ENCODE data around the gene PPP1CC. TPM values are rescaled to one million over a fixed set of nuclear protein-coding genes. Genes with fewer than 3 reads are reported as not detected.

The PPP1CC gene
- 362 TPM for polyA plus RNA-seq (2013, experiment 1 of 4)
- 325 TPM for polyA plus RNA-seq (2013, experiment 2 of 4)
- 314 TPM for polyA plus RNA-seq (2013, experiment 3 of 4)
- 337 TPM for polyA plus RNA-seq (2013, experiment 4 of 4)

GRCh38 chr12:110742718-110743570 is at the start of gene PPP1CC:
TSS of gene PPP1CC (minus strand) at chr12:110742891. CDS start at chr12:110742707, 184 bp downstream.
- 0% methylated on average over 63 of the region's 63 CpGs for whole genome bisulfite sequencing, 2 experiments
- Histone ChIP-seq H3K36me3 (ENCODE audit: control insufficient read depth, insufficient read depth, low read length) (no peaks in the 10 kb centered on the region), H3K27me3 (ENCODE audit: control insufficient read depth, insufficient read depth, low read length, poor library complexity, severe bottlenecking) (no peaks in the 10 kb centered on the region), H3K4me1 (ENCODE audit: control insufficient read depth, insufficient read depth, low read length) (peaks cover 23% of the 10 kb centered on the region), H3K9me3 (ENCODE audit: control insufficient read depth, low read length) (no peaks in the 10 kb centered on the region), H3K4me3 (ENCODE audit: insufficient read depth, low read depth, low read length) (peak within 1 kb of the TSS; percentile 78), H3K27ac (ENCODE audit: insufficient read depth, low read depth, low read length, poor library complexity, severe bottlenecking) (peak within 1 kb of the TSS; percentile 20)

- Histone ChIP-seq H3K9me3 (ENCODE audit: control insufficient read depth, low read length) (no peaks in the 10 kb centered on the region), H3K27ac (ENCODE audit: insufficient read depth, low read depth, low read length, poor library complexity, severe bottlenecking) (no peak overlapping the region), H3K36me3 (ENCODE audit: control insufficient read depth, insufficient read depth, low read length) (no peaks in the 10 kb centered on the region), H3K27me3 (ENCODE audit: control insufficient read depth, insufficient read depth, low read length, poor library complexity, severe bottlenecking) (no peaks in the 10 kb centered on the region), H3K4me1 (ENCODE audit: control insufficient read depth, insufficient read depth, low read length) (no peaks in the 10 kb centered on the region), H3K4me3 (ENCODE audit: insufficient read depth, low read depth, low read length) (no peak overlapping the region)
- WGBS, 2 experiments, result 96% methylated on average over 3 of the region's 3 CpGs
Measured at GRCh38 chr12:110791589-110791988, 48.9 kb upstream of the PPP1CC start.

GRCh38 chr12:110790301-110790700 is 47.6 kb upstream of the PPP1CC start:
- Histone ChIP-seq H3K4me3 (ENCODE audit: insufficient read depth, low read depth, low read length) (no peak overlapping the region), H3K36me3 (ENCODE audit: control insufficient read depth, insufficient read depth, low read length) (no peaks in the 10 kb centered on the region), H3K27me3 (ENCODE audit: control insufficient read depth, insufficient read depth, low read length, poor library complexity, severe bottlenecking) (no peaks in the 10 kb centered on the region), H3K4me1 (ENCODE audit: control insufficient read depth, insufficient read depth, low read length) (no peaks in the 10 kb centered on the region), H3K9me3 (ENCODE audit: control insufficient read depth, low read length) (no peaks in the 10 kb centered on the region), H3K27ac (ENCODE audit: insufficient read depth, low read depth, low read length, poor library complexity, severe bottlenecking) (no peak overlapping the region)
- WGBS, 2 experiments, result 91 to 95% methylated on average over 1 of the region's 1 CpG

GRCh38 chr12:110786012-110786411 is 43.3 kb upstream of the PPP1CC start:
- Histone ChIP-seq H3K27me3 (ENCODE audit: control insufficient read depth, insufficient read depth, low read length, poor library complexity, severe bottlenecking) (no peaks in the 10 kb centered on the region), H3K9me3 (ENCODE audit: control insufficient read depth, low read length) (no peaks in the 10 kb centered on the region), H3K4me1 (ENCODE audit: control insufficient read depth, insufficient read depth, low read length) (no peaks in the 10 kb centered on the region), H3K27ac (ENCODE audit: insufficient read depth, low read depth, low read length, poor library complexity, severe bottlenecking) (no peak overlapping the region), H3K36me3 (ENCODE audit: control insufficient read depth, insufficient read depth, low read length) (no peaks in the 10 kb centered on the region), H3K4me3 (ENCODE audit: insufficient read depth, low read depth, low read length) (no peak overlapping the region)
- WGBS, 2 experiments, result 90 to 93% methylated on average over 7 of the region's 7 CpGs

- H3K9me3 ChIP-seq (ENCODE audit: control insufficient read depth, low read length), result no peaks in the 10 kb centered on the region
- WGBS, 2 experiments, result 89 to 94% methylated on average over 7 of the region's 7 CpGs
- H3K4me3 ChIP-seq (ENCODE audit: insufficient read depth, low read depth, low read length), result no peak overlapping the region
- H3K36me3 ChIP-seq (ENCODE audit: control insufficient read depth, insufficient read depth, low read length), result no peaks in the 10 kb centered on the region
- H3K27me3 ChIP-seq (ENCODE audit: control insufficient read depth, insufficient read depth, low read length, poor library complexity, severe bottlenecking), result no peaks in the 10 kb centered on the region
- H3K27ac ChIP-seq (ENCODE audit: insufficient read depth, low read depth, low read length, poor library complexity, severe bottlenecking), result no peak overlapping the region
- H3K4me1 ChIP-seq (ENCODE audit: control insufficient read depth, insufficient read depth, low read length), result no peaks in the 10 kb centered on the region
Measured at GRCh38 chr12:110785240-110785639, 42.5 kb upstream of the PPP1CC start.

GRCh38 chr12:110782922-110783321 is 40.2 kb upstream of the PPP1CC start:
- Histone ChIP-seq H3K27me3 (ENCODE audit: control insufficient read depth, insufficient read depth, low read length, poor library complexity, severe bottlenecking) (no peaks in the 10 kb centered on the region), H3K36me3 (ENCODE audit: control insufficient read depth, insufficient read depth, low read length) (no peaks in the 10 kb centered on the region), H3K9me3 (ENCODE audit: control insufficient read depth, low read length) (no peaks in the 10 kb centered on the region), H3K27ac (ENCODE audit: insufficient read depth, low read depth, low read length, poor library complexity, severe bottlenecking) (no peak overlapping the region), H3K4me3 (ENCODE audit: insufficient read depth, low read depth, low read length) (no peak overlapping the region), H3K4me1 (ENCODE audit: control insufficient read depth, insufficient read depth, low read length) (no peaks in the 10 kb centered on the region)
- 91 to 95% methylated on average over 5 to 8 of the region's 8 CpGs for WGBS, 2 experiments

- Histone ChIP-seq H3K4me1 (ENCODE audit: control insufficient read depth, insufficient read depth, low read length) (no peaks in the 10 kb centered on the region), H3K4me3 (ENCODE audit: insufficient read depth, low read depth, low read length) (no peak overlapping the region), H3K9me3 (ENCODE audit: control insufficient read depth, low read length) (no peaks in the 10 kb centered on the region), H3K36me3 (ENCODE audit: control insufficient read depth, insufficient read depth, low read length) (no peaks in the 10 kb centered on the region), H3K27ac (ENCODE audit: insufficient read depth, low read depth, low read length, poor library complexity, severe bottlenecking) (no peak overlapping the region), H3K27me3 (ENCODE audit: control insufficient read depth, insufficient read depth, low read length, poor library complexity, severe bottlenecking) (no peaks in the 10 kb centered on the region)
- 89 to 92% methylated on average over 4 of the region's 4 CpGs for whole genome bisulfite sequencing, 2 experiments
Measured at GRCh38 chr12:110782094-110782493, 39.4 kb upstream of the PPP1CC start.

- Histone ChIP-seq H3K4me3 (ENCODE audit: insufficient read depth, low read depth, low read length) (no peak overlapping the region), H3K27ac (ENCODE audit: insufficient read depth, low read depth, low read length, poor library complexity, severe bottlenecking) (no peak overlapping the region), H3K27me3 (ENCODE audit: control insufficient read depth, insufficient read depth, low read length, poor library complexity, severe bottlenecking) (no peaks in the 10 kb centered on the region), H3K9me3 (ENCODE audit: control insufficient read depth, low read length) (no peaks in the 10 kb centered on the region), H3K4me1 (ENCODE audit: control insufficient read depth, insufficient read depth, low read length) (no peaks in the 10 kb centered on the region), H3K36me3 (ENCODE audit: control insufficient read depth, insufficient read depth, low read length) (no peaks in the 10 kb centered on the region)
- WGBS, 2 experiments, result 85 to 94% methylated on average over 4 of the region's 4 CpGs
Measured at GRCh38 chr12:110780448-110780847, 37.8 kb upstream of the PPP1CC start.

GRCh38 chr12:110778833-110779577 is 36.3 kb upstream of the PPP1CC start:
- H3K27me3 ChIP-seq (ENCODE audit: control insufficient read depth, insufficient read depth, low read length, poor library complexity, severe bottlenecking), result no peaks in the 10 kb centered on the region
- no peaks in the 10 kb centered on the region for H3K36me3 ChIP-seq (ENCODE audit: control insufficient read depth, insufficient read depth, low read length)
- H3K4me3 ChIP-seq (ENCODE audit: insufficient read depth, low read depth, low read length), result no peak overlapping the region
- no peaks in the 10 kb centered on the region for H3K9me3 ChIP-seq (ENCODE audit: control insufficient read depth, low read length)
- WGBS, 2 experiments, result 85 to 89% methylated on average over 7 of the region's 7 CpGs
- no peak overlapping the region for H3K27ac ChIP-seq (ENCODE audit: insufficient read depth, low read depth, low read length, poor library complexity, severe bottlenecking)
- H3K4me1 ChIP-seq (ENCODE audit: control insufficient read depth, insufficient read depth, low read length), result no peaks in the 10 kb centered on the region

- Histone ChIP-seq H3K9me3 (ENCODE audit: control insufficient read depth, low read length) (no peaks in the 10 kb centered on the region), H3K4me3 (ENCODE audit: insufficient read depth, low read depth, low read length) (no peak overlapping the region), H3K27ac (ENCODE audit: insufficient read depth, low read depth, low read length, poor library complexity, severe bottlenecking) (no peak overlapping the region), H3K36me3 (ENCODE audit: control insufficient read depth, insufficient read depth, low read length) (no peaks in the 10 kb centered on the region), H3K27me3 (ENCODE audit: control insufficient read depth, insufficient read depth, low read length, poor library complexity, severe bottlenecking) (no peaks in the 10 kb centered on the region), H3K4me1 (ENCODE audit: control insufficient read depth, insufficient read depth, low read length) (no peaks in the 10 kb centered on the region)
- 54 to 84% methylated on average over 3 to 4 of the region's 4 CpGs for WGBS, 2 experiments
Measured at GRCh38 chr12:110776410-110776809, 33.7 kb upstream of the PPP1CC start.
